NCI-H128 (cell line): ENCODE measurements around the gene RAD51B.

Experiments used
- DNase-seq: peaks from one replicate; lab custom pipeline; 2025; ENCODE audit not compliant: unreplicated experiment; lab: John Stamatoyannopoulos, UW

RAD51B gene

DNA sequence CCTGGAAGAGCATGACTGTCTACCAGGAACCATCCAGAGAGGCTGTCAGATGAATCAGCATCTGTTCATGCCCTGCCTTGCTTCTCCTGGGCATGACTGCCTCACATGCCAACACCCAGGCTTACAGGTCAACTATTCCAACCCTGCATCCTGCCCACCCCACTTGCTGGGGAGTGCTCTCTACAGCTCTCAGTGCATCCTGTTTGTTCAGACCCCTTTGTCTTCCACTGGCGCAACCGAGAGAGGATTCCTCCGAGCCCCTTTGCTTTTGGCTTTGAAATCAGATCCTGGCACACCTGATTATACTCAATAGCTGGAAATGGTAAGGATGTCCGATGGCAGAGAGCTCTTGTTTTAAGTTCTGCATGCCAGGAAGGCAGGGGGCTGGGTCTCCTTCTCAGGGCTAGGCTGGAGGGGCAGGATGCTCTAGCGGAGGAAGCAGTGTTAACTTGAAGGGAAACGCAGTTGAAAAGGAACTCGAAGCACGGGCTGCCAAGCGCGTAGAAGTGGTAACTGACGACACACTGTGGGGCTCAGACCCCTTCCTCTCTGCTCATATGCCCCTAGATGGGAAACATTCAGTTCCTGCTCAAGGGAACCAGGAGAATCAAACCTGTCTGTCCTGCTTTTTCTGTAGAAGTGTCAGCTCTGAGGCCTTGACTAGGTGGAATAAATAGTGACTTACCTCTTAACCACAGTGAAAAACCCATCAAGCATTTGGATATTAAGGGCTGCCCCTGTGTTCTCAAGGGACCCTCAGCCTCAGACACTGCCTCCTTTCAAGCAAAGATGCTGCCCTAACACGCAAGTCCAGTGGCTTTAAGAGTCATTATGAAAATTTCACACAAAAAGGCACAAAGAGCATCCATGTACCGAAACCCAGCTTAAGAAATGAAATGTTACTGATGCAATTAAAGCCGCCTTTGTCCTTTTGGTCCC lies 675.8 kb downstream of the RAD51B start:
- no peak for DNase-seq

DNA sequence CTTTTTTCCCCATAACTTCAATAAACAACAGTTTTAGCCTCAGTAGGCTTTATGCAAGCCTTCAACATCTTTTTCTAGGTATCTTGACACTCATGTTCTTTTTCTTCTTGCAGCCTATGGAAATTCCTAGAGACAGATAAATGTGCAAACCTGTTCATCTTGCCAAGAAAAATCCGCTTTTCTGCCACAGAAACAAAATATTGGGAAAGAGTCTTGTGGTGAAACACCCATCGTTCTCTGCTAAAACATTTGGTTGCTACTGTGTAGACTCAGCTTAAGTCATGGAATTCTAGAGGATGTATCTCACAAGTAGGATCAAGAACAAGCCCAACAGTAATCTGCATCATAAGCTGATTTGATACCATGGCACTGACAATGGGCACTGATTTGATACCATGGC lies 677.4 kb downstream of the RAD51B start:
- DNase-seq, result no peak

DNA sequence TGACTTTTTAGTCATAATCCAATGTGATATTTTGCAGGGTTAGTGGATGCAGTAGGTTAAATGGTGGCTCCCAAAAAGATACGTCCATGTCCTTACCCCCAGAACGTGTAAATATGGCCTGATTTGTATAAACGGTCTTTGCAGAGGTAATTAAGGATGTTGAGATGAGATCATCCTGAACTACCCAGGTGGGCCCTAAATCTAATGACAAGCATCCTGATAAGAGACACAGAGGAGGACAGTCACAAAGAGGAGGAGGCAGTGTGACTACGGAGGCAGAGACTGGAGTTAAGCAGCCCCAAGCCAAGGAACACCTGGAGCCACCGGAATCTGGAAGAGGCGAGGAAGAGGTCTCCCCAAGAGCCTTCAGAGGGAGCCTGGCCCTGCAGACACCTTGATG lies 679.9 kb downstream of the RAD51B start:
- no peak for DNase-seq

DNA sequence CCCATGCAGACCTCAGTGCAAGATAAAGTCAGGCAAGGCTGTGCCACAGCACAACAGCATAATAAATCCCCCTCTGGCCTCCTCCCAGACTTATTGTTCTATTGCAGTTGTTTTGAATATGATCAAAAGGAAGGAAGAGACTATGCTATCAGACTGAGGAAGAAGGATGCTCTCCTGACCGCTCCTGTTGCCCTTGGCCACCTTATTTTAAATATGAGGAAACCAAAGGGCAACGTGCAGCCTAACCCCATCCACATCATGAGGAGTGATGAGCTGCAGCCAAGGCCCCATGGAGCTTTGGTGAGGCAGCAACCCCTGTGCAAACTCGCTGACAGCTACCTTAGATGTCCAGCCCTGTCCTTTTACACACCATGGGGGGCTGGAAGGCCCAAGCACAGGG lies 681.6 kb downstream of the RAD51B start:
- DNase-seq, result no peak

DNA sequence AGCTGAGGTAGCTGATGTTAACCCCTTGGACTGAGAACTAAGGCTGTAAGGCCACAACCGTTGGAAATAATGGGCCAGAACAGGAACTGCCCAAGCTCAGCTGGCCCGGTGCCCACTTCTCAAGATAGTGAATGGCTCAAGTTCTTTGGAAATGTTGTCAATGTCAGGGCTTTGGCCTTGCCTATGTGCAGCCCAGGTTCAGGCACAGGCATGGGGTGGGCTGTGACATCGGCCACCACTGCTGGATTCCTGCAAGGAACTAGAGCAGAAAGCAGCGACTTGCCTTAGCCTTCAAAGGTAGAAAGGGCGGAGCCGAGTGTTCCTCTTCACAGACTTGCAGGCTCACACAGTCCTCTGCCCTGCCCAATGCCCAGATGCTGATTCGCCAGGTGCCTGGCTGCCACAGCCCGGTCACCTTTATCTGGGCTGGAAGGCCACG lies 682.1 kb downstream of the RAD51B start:
- no peak for DNase-seq

DNA sequence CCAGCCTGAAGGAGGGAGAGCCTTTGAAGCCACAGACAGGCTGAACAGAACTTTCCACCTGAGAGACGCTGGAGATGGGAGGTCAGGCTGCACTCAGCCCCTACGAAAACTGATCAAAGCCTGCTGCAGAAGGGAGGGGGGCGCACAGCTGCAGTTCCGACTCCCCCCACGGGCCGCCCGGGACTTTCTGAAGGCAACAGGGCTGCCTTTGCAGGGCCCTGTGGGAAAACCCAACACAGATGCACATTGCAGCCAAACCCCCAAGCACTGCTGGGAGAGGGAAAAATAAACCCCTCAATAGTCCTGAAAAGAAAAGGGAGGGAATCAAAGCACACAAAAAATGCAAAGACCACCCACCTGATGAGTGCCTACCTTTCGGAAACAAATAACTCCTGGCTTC lies 682.7 kb downstream of the RAD51B start:
- no peak for DNase-seq

DNA sequence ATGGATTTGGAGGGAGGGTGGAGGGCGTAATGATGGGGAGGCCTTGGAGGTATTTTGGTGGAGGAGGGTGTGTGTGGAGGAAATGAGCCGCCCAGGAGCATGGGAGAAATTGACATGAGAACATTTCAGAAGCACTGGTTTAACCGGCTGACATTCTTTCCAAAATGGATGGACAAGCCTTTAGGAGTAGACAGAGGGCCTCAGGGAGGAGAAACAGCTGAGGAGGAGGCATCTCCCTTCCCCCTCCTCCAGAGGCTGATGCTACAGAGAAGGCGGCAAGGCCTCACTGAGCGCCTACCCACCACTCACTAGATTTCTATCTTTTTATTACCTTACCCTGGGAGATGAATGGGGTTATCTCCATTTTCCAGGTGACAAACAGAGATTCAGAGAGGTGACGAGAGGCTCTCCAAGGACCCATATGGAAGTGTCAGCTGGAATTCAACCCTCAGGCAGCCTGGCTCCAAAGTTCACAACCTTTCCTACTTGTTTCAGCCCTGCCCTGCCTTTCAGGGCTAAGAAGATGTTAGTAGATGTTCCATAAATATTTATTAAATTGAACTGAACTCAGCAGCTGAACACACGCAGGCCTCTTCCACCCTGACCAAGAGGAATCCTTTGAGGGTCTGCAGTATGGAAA lies 683.7 kb downstream of the RAD51B start:
- DNase-seq, result no peak

DNA sequence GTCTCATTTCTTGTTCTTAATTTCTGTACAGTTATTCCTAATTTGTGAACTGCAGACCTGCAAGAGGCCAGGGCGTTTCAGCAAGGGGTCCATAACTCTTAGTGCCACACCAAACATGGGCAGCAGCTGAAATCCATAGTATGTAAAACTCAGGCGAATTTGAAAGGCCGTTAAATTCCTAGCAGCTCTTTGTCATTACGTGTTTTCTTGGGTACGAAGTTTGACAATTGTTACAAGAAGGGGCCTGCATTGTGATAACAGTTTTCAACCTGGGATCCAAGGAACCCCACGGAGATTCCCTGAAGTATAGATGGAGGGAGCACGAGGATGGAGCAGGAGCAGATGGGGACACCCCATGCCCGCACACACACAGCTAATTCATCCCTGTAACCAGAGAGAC lies 685.3 kb downstream of the RAD51B start:
- DNase-seq, result no peak

DNA sequence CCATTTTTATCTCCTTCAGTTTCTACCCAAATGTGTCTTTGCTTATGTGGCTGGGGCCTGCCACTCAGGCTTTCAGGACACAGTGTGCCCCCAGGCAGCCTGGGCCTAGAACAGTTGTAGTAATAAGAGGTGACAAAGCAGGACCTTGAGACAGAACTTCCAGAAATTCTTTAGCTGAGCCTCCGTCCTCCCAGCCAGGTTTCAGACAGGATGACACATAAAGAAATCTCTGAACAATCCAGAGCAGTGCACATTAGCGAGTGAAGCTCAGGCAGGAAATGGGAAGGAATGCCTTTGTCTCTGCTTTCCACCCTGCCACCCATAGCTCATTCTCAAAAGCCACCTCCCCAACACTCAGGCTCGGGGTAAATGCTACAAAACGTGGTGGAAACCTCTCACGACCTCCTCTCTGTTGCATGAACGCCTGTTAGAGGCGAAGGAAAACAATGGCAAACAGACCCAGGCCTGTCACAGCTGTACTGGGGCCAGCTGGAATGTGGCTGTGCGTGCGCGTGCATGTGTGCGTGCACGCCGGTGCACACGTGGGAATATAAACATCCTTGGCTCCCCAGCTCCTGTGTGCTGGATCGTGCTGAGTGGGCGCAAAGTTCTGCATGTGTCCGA lies 686.6 kb downstream of the RAD51B start:
- DNase-seq, result no peak

DNA sequence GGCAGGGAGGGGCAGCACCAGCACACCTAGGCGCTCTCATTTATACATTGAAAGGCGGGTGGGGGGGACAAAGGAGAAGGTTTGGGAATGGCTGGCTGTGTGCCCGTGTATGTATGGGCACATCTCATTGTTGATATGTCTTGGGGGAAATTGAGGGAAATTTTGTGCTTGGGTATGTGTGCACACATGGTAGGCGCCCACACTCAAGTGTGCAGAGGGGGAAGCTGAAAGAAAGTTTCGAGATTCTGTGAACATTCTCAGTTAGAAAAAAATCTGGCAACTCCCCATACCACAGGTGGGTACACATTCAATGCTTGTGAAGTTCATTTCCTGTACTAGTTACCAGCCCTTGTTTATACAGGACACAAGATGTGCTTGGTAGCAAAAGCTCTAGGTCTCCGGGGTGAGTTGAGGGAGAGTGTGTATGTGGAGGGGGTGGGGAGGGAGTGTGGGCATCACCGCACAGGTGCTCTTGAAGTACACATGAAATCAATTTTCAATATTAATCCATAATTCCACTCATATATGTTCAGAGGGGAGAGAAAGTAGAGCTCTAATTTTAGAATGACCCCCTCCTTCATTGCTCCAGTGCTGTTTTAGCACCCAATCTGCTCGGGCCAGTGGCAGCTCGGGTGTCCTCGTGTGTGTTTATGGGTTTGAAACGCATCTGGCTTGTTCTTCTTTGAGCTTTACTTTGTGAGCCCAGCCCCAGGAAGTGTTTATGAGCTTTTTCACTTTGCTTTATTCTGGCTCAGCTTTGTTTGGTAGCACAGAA lies 687.3 kb downstream of the RAD51B start:
- DNase-seq, result no peak

DNA sequence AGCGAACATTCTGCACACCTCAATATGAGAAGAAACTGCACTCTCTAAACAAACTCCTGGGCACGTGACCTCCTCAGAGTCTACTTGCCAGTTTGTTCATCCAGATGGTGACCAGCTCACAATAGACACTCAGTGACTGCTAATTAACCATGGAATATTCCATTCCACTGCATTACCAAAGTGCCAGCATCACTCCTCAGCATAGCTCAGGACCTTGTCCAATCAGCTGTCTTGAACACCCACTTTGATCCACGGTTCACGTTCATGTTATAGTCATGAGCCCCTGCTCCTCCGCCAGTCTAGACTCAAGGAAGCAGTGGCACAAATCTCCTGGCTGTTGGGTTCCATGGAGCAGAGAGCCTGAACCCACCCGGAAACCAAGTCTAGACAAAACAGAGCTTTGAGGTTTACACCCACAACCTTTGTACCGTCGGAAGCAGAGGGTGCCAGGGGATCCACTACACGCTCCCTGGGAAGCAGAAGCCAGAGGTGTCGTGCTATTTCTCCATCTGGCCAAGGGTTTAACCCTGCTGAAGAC lies 688.0 kb downstream of the RAD51B start:
- DNase-seq, result no peak

DNA sequence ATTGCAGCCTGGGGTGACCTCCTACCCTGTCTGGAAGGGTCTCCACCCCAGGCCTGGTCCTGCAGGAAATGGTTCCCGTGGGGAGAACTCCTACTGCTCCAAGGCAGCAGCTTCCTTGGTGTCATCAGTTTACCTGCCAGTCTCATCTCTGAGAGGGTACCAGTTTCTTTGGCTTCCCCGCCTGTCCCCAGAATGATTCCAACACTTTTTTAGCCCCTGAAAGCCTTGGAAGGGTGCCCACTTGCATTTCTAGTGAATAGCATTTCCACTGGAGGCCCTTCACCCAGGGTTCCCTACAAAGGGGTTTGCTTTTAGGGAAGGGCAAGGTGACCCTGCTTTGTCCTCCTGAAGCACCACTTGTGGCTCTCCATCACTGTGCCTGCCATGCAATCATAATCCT lies 689.0 kb downstream of the RAD51B start:
- DNase-seq, result no peak

DNA sequence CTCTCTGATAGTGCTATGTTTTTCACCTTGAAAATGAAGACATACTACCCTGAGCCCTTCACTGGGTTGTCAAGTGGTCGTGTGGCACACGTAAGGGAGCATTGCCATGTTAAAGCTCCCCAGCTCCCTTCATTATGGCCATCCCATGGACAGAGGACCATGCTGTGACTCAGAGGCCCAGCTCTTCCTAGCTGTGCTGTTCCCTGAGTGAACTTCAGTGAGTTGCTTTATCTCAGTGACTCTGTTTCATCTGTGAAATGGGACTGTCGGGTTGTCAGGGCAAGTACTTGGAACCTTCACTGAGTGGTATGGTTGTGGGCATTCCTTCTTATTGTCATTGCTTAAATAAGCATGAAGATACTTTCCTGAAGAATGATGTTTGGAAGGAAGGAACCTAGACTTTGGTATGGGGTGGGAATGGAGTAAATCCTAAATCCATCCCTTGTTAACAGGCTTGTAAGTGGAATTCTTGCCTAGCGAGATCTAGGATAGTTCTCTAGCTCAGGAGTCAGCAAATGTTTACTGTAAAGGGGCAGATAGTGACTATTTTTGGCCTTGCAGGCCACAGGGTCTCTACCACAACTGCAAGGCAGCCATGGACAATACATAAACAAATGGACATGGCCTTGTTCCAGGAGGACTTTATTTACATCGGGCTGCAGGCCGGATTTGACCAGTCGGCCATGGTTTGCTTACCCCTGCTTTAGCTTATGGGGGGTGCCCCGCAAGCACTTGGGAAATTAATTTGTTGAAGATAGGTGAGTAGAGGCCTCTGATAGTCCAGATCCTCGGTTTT lies 689.8 kb downstream of the RAD51B start:
- DNase-seq, result no peak

DNA sequence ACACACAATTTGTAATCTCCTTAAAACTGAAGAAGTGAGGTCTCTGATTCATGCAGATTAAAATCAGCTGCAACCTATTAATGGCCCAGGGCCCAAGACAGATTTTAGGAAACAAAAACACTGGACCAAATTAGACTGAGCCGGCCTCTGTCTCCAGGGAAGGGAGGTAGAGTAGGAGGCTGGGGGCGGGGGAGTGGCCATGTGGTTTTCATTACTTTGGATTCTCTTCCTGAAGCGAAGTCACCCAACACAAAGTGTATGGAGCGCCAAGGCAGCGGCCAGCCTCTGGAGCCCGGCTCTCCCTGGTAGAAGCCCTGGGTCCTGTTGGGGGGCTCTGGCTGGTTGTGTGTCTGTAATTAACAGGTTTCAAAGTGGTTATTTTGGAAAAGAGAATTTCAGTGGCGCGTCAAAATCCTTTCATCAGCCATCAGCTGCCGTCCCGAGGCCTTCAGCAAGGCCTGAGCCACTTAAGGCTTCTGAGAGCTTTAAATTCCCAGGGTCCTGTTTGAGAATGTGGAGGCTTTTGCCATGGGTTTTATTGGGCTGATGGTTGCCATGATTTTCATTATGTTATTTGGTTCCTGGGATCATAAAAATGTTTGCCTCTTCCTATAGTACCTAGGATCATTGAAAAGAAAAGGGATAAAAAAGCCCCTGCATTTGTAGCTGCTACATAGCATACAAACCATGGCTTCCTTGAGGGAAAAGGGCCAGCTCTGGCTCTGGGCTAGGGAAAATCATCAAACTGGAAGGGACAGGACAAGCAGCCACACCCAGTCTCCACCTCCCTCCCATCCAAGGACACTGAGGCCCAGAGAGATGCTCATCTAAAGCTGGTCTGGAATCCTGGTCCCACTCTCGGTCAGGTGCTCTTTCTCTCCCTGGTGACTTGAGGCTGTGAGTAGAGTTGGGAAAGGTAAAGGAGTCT lies 690.9 kb downstream of the RAD51B start:
- DNase-seq, result no peak

DNA sequence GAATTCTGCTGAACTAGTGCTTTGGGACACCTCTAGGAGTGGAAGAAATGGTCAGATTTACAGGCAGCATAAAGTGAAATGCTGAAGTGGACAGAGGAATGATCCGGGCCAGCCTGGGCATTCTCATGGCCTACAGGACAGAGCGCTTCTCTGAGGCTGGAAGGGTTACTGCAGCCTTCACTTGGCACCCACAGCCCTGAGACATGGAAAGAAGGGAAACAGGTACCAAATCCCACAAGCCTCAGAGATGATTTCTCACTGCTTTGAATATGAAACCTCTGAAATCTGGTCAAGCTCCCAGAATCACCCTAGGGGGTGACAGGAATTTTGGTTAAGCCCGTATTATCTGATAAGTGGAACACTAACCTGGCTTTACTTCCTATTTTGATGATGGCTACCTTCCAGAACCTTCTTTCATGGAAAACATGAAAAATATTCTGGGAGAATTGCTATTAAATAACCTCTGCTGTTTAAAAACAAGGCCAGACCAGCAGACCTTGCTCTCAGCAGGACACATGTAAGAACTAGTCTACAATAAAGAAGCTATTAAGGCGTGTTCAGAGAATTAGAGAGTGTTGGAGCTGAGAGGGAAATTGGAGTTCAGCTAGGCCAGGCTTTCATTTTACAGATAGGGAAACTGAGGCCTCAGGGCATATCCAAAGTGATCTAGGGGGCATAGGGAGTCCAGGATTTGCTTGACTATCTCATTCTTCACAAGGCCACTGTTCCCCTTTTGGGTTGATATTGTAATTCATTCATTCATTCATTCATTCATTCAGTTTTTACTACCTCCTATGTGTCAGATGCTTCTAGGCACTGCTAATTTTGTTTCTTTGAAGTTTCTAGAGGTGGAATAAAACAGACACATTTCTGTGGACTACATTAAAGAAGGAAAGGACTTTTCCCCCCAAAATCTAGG lies 691.8 kb downstream of the RAD51B start:
- DNase-seq, result no peak

DNA sequence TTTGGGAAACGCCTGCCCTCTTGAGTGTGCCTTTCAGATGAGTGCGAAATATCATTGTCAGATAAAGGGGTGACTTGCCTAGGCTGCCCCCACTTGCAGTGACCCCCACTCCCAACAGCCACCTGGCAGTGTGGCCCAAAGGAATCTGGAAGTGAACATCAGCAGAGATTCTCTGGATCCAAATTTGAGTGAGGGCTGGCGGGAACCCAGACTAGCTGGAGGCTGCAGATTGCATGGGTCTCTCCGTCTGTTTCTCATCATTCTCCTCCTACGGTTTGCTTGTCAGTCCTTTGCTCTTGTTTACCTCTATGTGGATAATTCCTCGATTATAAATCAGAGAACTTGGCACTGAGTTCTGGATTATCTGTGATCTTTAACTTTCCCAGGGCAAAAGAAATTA lies 692.5 kb downstream of the RAD51B start:
- no peak for DNase-seq

DNA sequence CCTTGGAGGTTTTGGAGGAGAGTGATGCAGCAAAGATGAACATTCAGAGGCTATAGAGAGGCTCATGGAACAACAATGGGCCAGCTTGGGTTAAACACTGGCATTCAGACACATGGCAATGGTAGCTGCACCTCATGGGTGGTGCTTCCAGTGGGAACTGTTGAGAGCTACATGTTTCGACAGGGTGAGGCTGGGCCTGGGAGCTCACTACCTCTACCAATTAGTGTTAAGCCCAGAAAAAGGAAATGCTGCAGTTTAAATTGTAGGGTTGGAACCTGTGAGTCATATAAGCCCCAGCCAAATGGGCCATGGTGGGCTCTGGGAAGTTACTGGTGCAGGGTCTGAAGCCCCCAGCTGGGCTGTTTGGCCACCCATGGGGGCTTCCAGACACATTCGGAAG lies 693.6 kb downstream of the RAD51B start:
- no peak for DNase-seq
